Kidney epithelial cell (primary cell): Measurements from ENCODE around the gene TCP11L2. TPM values are rescaled to one million over a fixed set of nuclear protein-coding genes. Genes with fewer than 3 reads are reported as not detected.
"Not testable (repeated sequence)": the region's sequence is repeated elsewhere in the genome, so short reads cannot be mapped to it uniquely, and the experiment has no call there.

Experiments
- DNase-seq: peaks from one replicate; pipeline ENCODE4 v3.0.0-alpha.2; 2010; ENCODE audit warnings: low read depth
- H3K27me3 ChIP-seq: 2 replicates; pipeline ENCODE4 v1.6.0; 2011; ENCODE audit warnings: low read length; ENCODE audit not compliant: control insufficient read depth, insufficient read depth
- H3K36me3 ChIP-seq: 2 replicates; pipeline ENCODE4 v1.5.1; 2011; ENCODE audit warnings: low read length; ENCODE audit not compliant: control insufficient read depth, insufficient read depth
- H3K4me3 ChIP-seq: 2 replicates; pipeline ENCODE4 v1.5.1; 2011; ENCODE audit warnings: low read depth, mild to moderate bottlenecking, control low read depth, low read length
- total RNA-seq: library from RNA; depleted of rRNA; stranded (reverse); fragments of >200 nt; gene quantifications from 2 replicates; pipeline ENCODE4 v1.2.3, GENCODE V29; 2015
- TF ChIP-seq, protein P1 (sequence below): IDR thresholded peaks from 2 replicates; pipeline ENCODE4 v1.5.1; 2011; ENCODE audit warnings: mild to moderate bottlenecking, moderate library complexity, low read length, control low read depth, inconsistent platforms; ENCODE audit not compliant: insufficient read depth, poor library complexity, severe bottlenecking

TCP11L2 gene
- total RNA-seq, 1 donor from 2014 or later: 24.9 TPM

DNA sequence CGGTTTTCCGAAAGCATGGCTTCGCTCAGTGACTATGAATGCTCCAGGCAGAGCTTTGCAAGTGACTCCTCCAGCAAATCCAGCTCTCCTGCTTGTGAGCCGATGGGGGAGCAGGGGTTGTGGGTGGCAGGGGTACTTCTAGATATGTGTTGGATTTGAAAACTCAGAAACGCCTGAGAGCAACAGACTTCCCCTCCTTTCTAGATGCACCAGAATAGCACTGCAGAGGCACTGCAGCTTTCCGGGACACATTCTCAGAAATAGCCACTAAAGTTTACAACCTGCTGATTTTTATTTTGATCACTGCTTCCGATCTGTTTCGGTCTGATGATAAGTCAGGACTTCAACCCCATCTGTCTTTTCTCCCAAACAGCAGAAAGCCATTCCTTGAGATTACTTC, 8.6 kb downstream of the TCP11L2 start:
- no peak overlapping the region for H3K4me3 ChIP-seq
- no peak for DNase-seq
- H3K27me3 ChIP-seq: no peaks in the 10 kb centered on the region
- H3K36me3 ChIP-seq: no peaks in the 10 kb centered on the region
- TF ChIP-seq, protein P1, sequence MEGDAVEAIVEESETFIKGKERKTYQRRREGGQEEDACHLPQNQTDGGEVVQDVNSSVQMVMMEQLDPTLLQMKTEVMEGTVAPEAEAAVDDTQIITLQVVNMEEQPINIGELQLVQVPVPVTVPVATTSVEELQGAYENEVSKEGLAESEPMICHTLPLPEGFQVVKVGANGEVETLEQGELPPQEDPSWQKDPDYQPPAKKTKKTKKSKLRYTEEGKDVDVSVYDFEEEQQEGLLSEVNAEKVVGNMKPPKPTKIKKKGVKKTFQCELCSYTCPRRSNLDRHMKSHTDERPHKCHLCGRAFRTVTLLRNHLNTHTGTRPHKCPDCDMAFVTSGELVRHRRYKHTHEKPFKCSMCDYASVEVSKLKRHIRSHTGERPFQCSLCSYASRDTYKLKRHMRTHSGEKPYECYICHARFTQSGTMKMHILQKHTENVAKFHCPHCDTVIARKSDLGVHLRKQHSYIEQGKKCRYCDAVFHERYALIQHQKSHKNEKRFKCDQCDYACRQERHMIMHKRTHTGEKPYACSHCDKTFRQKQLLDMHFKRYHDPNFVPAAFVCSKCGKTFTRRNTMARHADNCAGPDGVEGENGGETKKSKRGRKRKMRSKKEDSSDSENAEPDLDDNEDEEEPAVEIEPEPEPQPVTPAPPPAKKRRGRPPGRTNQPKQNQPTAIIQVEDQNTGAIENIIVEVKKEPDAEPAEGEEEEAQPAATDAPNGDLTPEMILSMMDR: no peak

DNA sequence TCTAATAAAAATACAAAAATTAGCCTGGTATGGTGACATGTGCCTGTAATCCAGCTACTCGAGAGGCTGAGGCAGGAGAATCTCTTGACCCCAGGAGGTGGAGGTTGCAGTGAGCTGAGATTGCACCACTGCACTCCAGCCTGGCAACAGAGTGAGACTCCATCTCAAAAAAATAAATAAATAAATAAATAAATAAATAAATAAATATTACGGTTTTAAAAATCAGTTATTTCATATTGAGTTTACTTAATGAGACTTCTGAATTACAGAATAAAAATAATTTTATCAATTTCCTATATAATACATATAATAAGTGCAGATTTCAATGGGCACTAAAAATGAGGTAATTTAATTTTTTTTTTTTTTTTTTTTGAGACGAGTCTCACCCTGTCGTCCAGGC, 10.9 kb downstream of the TCP11L2 start:
- not testable (repeated sequence) for DNase-seq

DNA sequence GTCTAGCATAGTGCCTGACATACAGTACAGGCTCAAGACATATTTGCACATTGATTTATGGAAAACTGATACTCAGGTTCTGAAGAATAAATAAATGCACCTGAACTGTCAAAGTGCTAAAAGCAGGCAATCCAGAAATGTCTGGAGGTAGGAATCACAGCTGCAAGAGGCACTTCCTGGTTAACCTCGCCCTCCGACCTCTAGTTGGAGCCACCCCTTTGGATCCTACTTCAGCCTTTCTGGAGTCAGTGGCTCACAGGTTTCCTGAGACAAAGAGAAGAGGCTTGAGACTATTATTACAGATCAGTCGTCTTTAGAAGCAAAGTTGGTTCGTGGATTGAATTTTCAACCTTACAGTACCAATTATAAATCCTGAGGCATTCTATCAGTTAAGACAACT, 13.0 kb downstream of the TCP11L2 start:
- no peaks in the 10 kb centered on the region for H3K27me3 ChIP-seq
- no peaks in the 10 kb centered on the region for H3K36me3 ChIP-seq
- no peak for DNase-seq
- no peak overlapping the region for H3K4me3 ChIP-seq
- TF ChIP-seq, protein P1: no peak

More for the DNA sequence above, 10.9 kb downstream of the TCP11L2 start:
- H3K27me3 ChIP-seq, H3K36me3 ChIP-seq, H3K4me3 ChIP-seq: not testable (repeated sequence)

DNA sequence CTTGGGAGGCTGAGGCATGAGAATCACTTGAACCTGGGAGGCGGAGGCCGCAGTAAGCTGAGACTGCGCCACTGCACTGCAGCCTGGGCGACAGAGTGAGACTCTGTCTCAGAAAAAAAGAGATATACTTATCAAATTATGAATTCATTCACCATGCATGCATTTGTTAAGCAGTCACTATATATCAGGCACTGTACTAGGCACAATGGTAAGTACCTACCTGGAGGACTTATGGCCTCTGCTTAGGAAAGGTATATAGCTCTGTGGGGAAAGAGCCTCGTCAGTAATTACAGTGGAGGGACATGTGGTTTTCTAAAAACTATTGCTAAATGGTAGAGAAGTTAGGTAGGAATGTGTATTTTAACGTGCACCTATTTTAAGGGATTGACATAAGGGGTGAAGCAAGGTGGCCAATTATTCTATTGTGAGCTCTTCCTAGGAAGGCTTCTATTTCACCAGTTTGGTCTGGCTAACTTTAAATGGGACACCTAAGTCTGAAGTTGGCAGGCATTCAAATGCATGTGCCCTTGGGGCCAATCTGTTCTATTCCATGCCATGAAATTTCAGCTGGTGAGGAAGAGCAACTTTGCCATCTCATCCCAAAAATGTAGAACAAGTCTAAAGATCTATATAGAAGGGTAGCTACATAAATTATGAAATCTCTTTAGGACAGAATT, 15.0 kb downstream of the TCP11L2 start:
- no peak for DNase-seq
- TF ChIP-seq, protein P1: no peak
- no peaks in the 10 kb centered on the region for H3K27me3 ChIP-seq
- H3K4me3 ChIP-seq: no peak overlapping the region
- peaks cover 1% of the 10 kb centered on the region for H3K36me3 ChIP-seq

DNA sequence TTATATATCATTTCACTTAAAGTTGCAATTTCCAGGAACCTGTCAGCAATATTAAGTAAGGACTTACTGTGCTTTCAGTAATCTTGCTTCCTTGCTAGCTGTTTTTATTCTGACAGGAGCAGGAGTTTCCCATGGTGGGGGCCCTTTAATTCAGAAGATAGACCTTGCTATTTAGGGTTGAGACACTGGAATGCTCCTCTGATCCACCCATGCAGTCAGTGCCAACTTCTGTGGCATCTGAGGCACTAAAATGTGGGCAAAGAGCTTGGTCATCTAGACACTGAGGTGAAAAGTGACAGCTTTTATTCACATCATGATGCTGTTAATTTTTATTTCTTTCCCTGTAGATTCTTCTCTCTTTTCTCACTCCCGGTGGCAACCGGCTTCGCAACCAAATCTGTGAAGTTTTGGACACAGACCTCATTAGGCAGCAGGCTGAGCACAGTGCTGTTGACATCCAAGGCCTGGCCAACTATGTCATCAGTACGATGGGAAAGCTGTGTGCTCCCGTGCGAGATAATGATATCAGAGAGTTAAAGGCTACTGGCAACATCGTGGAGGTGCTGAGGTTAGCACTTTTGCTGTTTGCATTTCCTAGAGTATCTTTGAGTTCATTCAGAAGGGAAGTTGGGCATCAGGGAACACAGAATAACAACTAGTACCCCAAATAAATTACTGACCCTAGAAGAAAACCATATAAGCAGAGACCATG, 18.8 kb downstream of the TCP11L2 start:
- Histone ChIP-seq H3K27me3 (no peaks in the 10 kb centered on the region), H3K4me3 (no peak overlapping the region), H3K36me3 (peaks cover 1% of the 10 kb centered on the region)
- DNase-seq: no peak
- TF ChIP-seq, protein P1: no peak

DNA sequence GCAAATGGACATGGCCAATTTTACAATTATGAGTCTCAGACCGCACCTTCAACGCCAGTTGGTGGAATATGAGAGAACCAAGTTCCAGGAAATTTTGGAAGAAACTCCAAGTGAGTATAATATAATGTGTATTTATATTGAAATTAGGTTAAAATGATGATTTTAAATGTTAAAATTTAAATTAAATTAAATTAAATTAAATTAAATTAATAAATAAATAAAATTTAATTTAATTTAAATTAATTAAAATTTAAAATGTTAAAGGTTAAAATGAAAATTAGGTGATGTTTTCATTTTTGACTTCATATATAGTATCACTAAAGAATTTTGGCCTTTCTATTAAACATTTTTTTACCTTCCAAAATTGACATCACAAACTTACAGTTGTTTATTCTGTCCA, 21.0 kb downstream of the TCP11L2 start:
- Histone ChIP-seq H3K36me3 (peaks cover 1% of the 10 kb centered on the region), H3K27me3 (no peaks in the 10 kb centered on the region), H3K4me3 (no peak overlapping the region)
- no peak for DNase-seq
- TF ChIP-seq, protein P1: no peak
